Left ventricle myocardium inferior (tissue), 1 donor: ENCODE measurements around the gene LINC00305. TPM values are rescaled to one million over a fixed set of nuclear protein-coding genes. Genes with fewer than 3 reads are reported as not detected.

Experiments used
- DNase-seq: peaks from one replicate; pipeline ENCODE4 v3.0.0-alpha.2; 2020
- H3K27ac ChIP-seq: fragments of 200-600 bp; replicated peaks from 2 replicates; pipeline ENCODE4 v1.8.0; 2021
- H3K27me3 ChIP-seq: fragments of 200-600 bp; 2 replicates; pipeline ENCODE4 v1.8.0; 2021; ENCODE audit warnings: low read depth
- H3K36me3 ChIP-seq: fragments of 200-600 bp; 2 replicates; pipeline ENCODE4 v1.8.0; 2021
- H3K4me1 ChIP-seq: fragments of 200-600 bp; 2 replicates; pipeline ENCODE4 v1.8.0; 2021
- H3K4me3 ChIP-seq: fragments of 200-600 bp; 2 replicates; pipeline ENCODE4 v1.8.0; 2021; ENCODE audit warnings: mild to moderate bottlenecking, moderate library complexity
- H3K9me3 ChIP-seq: fragments of 200-600 bp; replicated peaks from 2 replicates; pipeline ENCODE4 v1.8.0; 2021
- CTCF ChIP-seq: fragments of 200-600 bp; IDR thresholded peaks from 2 replicates; pipeline ENCODE4 v1.8.0; 2021; ENCODE audit warnings: antibody characterized with exemption, mild to moderate bottlenecking, borderline replicate concordance
- intact Hi-C: fragments of 100-400 bp; cut with micrococcal nuclease; formaldehyde crosslinking; loops from one replicate; pipeline ENCODE4 v1.11.0; 2022
- total RNA-seq: library from RNA; stranded (reverse); fragmentation: NEBNext Ultra II Directional; extraction: Animal tissue kit (Norgen Biotek cat#: 25700); gene quantifications from one replicate; pipeline ENCODE4 v1.2.1, GENCODE V29; 2021
- donor health status: DM: no; HTN: yes; CAD: no; lungs with severe emphysema.

Gene LINC00305
- total RNA-seq, 1 donor from 2014 or later = not detected

GRCh38 chr18:64103986-64104385 lies 44.9 kb downstream of the LINC00305 start:
- Histone ChIP-seq H3K36me3 (no peaks in the 10 kb centered on the region), H3K4me3 (no peak overlapping the region), H3K27ac (no peak overlapping the region), H3K27me3 (no peaks in the 10 kb centered on the region), H3K9me3 (no peaks in the 10 kb centered on the region), H3K4me1 (no peaks in the 10 kb centered on the region)
- intact Hi-C loops = no loop called here
- DNase-seq = no peak
- TF ChIP-seq CTCF = no peak

- no peak for DNase-seq
- Histone ChIP-seq H3K27me3 (no peaks in the 10 kb centered on the region), H3K4me1 (no peaks in the 10 kb centered on the region), H3K27ac (no peak overlapping the region), H3K36me3 (no peaks in the 10 kb centered on the region), H3K4me3 (no peak overlapping the region), H3K9me3 (no peaks in the 10 kb centered on the region)
- no peak for TF ChIP-seq CTCF
- intact Hi-C loops = no loop called here
Observed at GRCh38 chr18:64100116-64100922, 48.6 kb downstream of the LINC00305 start.

- intact Hi-C loops = no loop called here
- no peak for TF ChIP-seq CTCF
- Histone ChIP-seq H3K36me3 (no peaks in the 10 kb centered on the region), H3K4me3 (no peak overlapping the region), H3K27me3 (peaks cover 4% of the 10 kb centered on the region), H3K27ac (no peak overlapping the region), H3K9me3 (no peaks in the 10 kb centered on the region), H3K4me1 (no peaks in the 10 kb centered on the region)
- DNase-seq = no peak
Observed at GRCh38 chr18:64099244-64099643, 49.6 kb downstream of the LINC00305 start.

GRCh38 chr18:64097497-64097896 lies 51.4 kb downstream of the LINC00305 start:
- DNase-seq = no peak
- H3K36me3 ChIP-seq = no peaks in the 10 kb centered on the region
- intact Hi-C loops = no loop called here
- no peaks in the 10 kb centered on the region for H3K4me1 ChIP-seq
- no peak overlapping the region for H3K4me3 ChIP-seq
- no peaks in the 10 kb centered on the region for H3K9me3 ChIP-seq
- TF ChIP-seq CTCF = peak; percentile 45
- no peak overlapping the region for H3K27ac ChIP-seq
- H3K27me3 ChIP-seq = peaks cover 4% of the 10 kb centered on the region

- H3K27me3 ChIP-seq = peaks cover 4% of the 10 kb centered on the region
- DNase-seq = no peak
- no peaks in the 10 kb centered on the region for H3K9me3 ChIP-seq
- no peak for TF ChIP-seq CTCF
- H3K4me1 ChIP-seq = no peaks in the 10 kb centered on the region
- H3K4me3 ChIP-seq = no peak overlapping the region
- intact Hi-C loops = no loop called here
- H3K36me3 ChIP-seq = no peaks in the 10 kb centered on the region
- H3K27ac ChIP-seq = no peak overlapping the region
Observed at GRCh38 chr18:64095056-64095455, 53.8 kb downstream of the LINC00305 start.
